ENCODE results near the gene CEP126.

The CEP126 gene

GRCh38 chr11:101915791-101916291, 1.0 kb downstream of the CEP126 start:
- TF ChIP-seq POU6F1 (CRISPR knock-in tag; IDR thresholded peaks at IDR 0.05; ENCODE audit: borderline replicate concordance, low read depth) = no peak
- TF ChIP-seq ZC3H10 (CRISPR knock-in tag; IDR thresholded peaks at IDR 0.05) = no peak
- TF ChIP-seq CSRNP3 (CRISPR knock-in tag; IDR thresholded peaks at IDR 0.05) = no peak
- TF ChIP-seq OSR1 (CRISPR knock-in tag; IDR thresholded peaks at IDR 0.05) = no peak
- no peak for TF ChIP-seq PPARA (CRISPR knock-in tag; IDR thresholded peaks at IDR 0.05; ENCODE audit: borderline replicate concordance)
- no peak for TF ChIP-seq ESRRG (CRISPR knock-in tag; IDR thresholded peaks at IDR 0.05)
- TF ChIP-seq ISL1 (CRISPR knock-in tag; IDR thresholded peaks at IDR 0.05) = no peak
- ATAC-seq = peak; percentile 67

GRCh38 chr11:101916422-101916821, 1.6 kb downstream of the CEP126 start, which contains the start of gene ANGPTL5:
Gene ANGPTL5 (minus strand): TSS chr11:101916522. CDS start chr11:101907909, 8,613 bp downstream.
- TF ChIP-seq SNAI2 (CRISPR knock-in tag; IDR thresholded peaks at IDR 0.05) (no peak), ISL1 (CRISPR knock-in tag; IDR thresholded peaks at IDR 0.05) (no peak), ZNF70 (CRISPR knock-in tag; IDR thresholded peaks at IDR 0.05) (no peak), ESRRG (CRISPR knock-in tag; IDR thresholded peaks at IDR 0.05) (no peak), CREB5 (CRISPR knock-in tag; IDR thresholded peaks at IDR 0.05; ENCODE audit: low read depth) (no peak), ZNF565 (CRISPR knock-in tag; conservative IDR thresholded peaks at IDR 0.05; ENCODE audit: low read depth) (no peak), ZFP3 (CRISPR knock-in tag; IDR thresholded peaks at IDR 0.05) (no peak), POU6F1 (CRISPR knock-in tag; IDR thresholded peaks at IDR 0.05; ENCODE audit: borderline replicate concordance, low read depth) (no peak), PATZ1 (CRISPR knock-in tag; IDR thresholded peaks at IDR 0.05; ENCODE audit: borderline replicate concordance) (no peak), PPARA (CRISPR knock-in tag; IDR thresholded peaks at IDR 0.05; ENCODE audit: borderline replicate concordance) (no peak), CSDC2 (CRISPR knock-in tag; IDR thresholded peaks at IDR 0.05) (no peak), ZFP30 (CRISPR knock-in tag; IDR thresholded peaks at IDR 0.05) (no peak)
- no peak for ATAC-seq

- TF ChIP-seq ZNF8 (CRISPR knock-in tag; IDR thresholded peaks at IDR 0.05) = no peak
- no peak for TF ChIP-seq ZC3H10 (CRISPR knock-in tag; IDR thresholded peaks at IDR 0.05)
- no peak for TF ChIP-seq CREB5 (CRISPR knock-in tag; IDR thresholded peaks at IDR 0.05; ENCODE audit: low read depth)
- TF ChIP-seq ESRRG (CRISPR knock-in tag; IDR thresholded peaks at IDR 0.05) = no peak
- no peak for TF ChIP-seq OSR1 (CRISPR knock-in tag; IDR thresholded peaks at IDR 0.05)
- TF ChIP-seq ISL1 (CRISPR knock-in tag; IDR thresholded peaks at IDR 0.05) = no peak
- no peak for TF ChIP-seq BACH2 (CRISPR knock-in tag; IDR thresholded peaks at IDR 0.05; ENCODE audit: borderline replicate concordance)
- TF ChIP-seq TSHZ2 (CRISPR knock-in tag; IDR thresholded peaks at IDR 0.05) = no peak
- no peak for TF ChIP-seq ZNF70 (CRISPR knock-in tag; IDR thresholded peaks at IDR 0.05)
- no peak for TF ChIP-seq TOX (CRISPR knock-in tag; IDR thresholded peaks at IDR 0.05; ENCODE audit: borderline replicate concordance)
Measured at GRCh38 chr11:101917226-101917625, 2.4 kb downstream of the CEP126 start.

More at GRCh38 chr11:101917226-101917625, 2.4 kb downstream of the CEP126 start:
- ATAC-seq = no peak

All from SK-N-SH treated with all-trans-retinoic acid at 6 μM for 48 hours (cell line).